PC-3 (cell line): ENCODE measurements around the gene NOXRED1.

Experiments used
- EZH2 ChIP-seq: fragments of 300-600 bp; sonication (generic); IDR thresholded peaks from one replicate; pipeline ENCODE4 v1.6.1; 2017; ENCODE audit warnings: antibody characterized with exemption, mild to moderate bottlenecking, low read length; ENCODE audit not compliant: unreplicated experiment
- EZH2phosphoT487 ChIP-seq: fragments of 300-600 bp; sonication (generic); IDR thresholded peaks from 2 replicates; pipeline ENCODE4 v1.6.1; 2018; ENCODE audit warnings: mild to moderate bottlenecking, antibody characterized with exemption, low read length, borderline replicate concordance
- TF ChIP-seq, protein P1 (sequence below): fragments of 300-600 bp; sonication (generic); conservative IDR thresholded peaks from 2 replicates; pipeline ENCODE4 v1.5.1; 2017; ENCODE audit warnings: antibody characterized with exemption, low read depth, mild to moderate bottlenecking, low read length

GRCh38 chr14:77376771-77377501 lies 46.4 kb downstream of the NOXRED1 start, which contains the start of the genes SAMD15 and TMED8:
- TF ChIP-seq, protein P1, sequence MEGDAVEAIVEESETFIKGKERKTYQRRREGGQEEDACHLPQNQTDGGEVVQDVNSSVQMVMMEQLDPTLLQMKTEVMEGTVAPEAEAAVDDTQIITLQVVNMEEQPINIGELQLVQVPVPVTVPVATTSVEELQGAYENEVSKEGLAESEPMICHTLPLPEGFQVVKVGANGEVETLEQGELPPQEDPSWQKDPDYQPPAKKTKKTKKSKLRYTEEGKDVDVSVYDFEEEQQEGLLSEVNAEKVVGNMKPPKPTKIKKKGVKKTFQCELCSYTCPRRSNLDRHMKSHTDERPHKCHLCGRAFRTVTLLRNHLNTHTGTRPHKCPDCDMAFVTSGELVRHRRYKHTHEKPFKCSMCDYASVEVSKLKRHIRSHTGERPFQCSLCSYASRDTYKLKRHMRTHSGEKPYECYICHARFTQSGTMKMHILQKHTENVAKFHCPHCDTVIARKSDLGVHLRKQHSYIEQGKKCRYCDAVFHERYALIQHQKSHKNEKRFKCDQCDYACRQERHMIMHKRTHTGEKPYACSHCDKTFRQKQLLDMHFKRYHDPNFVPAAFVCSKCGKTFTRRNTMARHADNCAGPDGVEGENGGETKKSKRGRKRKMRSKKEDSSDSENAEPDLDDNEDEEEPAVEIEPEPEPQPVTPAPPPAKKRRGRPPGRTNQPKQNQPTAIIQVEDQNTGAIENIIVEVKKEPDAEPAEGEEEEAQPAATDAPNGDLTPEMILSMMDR, result peak; percentile 37; the same call in 1 of the 2 replicates
- TF ChIP-seq EZH2, result no peak
- TF ChIP-seq EZH2phosphoT487, result no peak
